GM12878 (cell line): ENCODE data around the gene PCDHGB2. TPM values are rescaled to one million over a fixed set of nuclear protein-coding genes. Genes with fewer than 3 reads are reported as not detected.
A peak's percentile ranks its signal among the peaks of the same experiment; 100 is the strongest.

Source experiments
- CBFB ChIP-seq: IDR thresholded peaks from 2 replicates; pipeline ENCODE4 v1.6.1; 2016; ENCODE audit warnings: antibody characterized with exemption, low read depth
- CBX3 ChIP-seq: fragments of 200-600 bp; sonication (generic); IDR thresholded peaks from 2 replicates; pipeline ENCODE4 v1.6.1; 2016; ENCODE audit warnings: low read depth, borderline replicate concordance
- CEBPB ChIP-seq, 2 experiments: fragments of 150-350 bp in 1 of 2; IDR thresholded peaks; 2 replicates each; pipeline ENCODE4 v1.6.1; 2012 to 2014; ENCODE audit warnings: low read depth in 2 of 2, low read length in 2 of 2, borderline replicate concordance in 1 of 2, inconsistent platforms in 1 of 2
- CHD2 ChIP-seq: IDR thresholded peaks from 2 replicates; pipeline ENCODE4 v1.6.1; 2011; ENCODE audit warnings: low read depth, low read length, improper control_type of control experiment, borderline replicate concordance
- CREM ChIP-seq: IDR thresholded peaks from 2 replicates; pipeline ENCODE4 v1.6.1; 2014; ENCODE audit warnings: antibody characterized with exemption, low read depth
- FOXM1 ChIP-seq: IDR thresholded peaks from 2 replicates; pipeline ENCODE4 v1.6.1; 2012; ENCODE audit warnings: low read depth, mild to moderate bottlenecking, inconsistent platforms, low read length, moderate library complexity
- GABPA ChIP-seq: IDR thresholded peaks from 2 replicates; pipeline ENCODE4 v1.6.1; 2014; ENCODE audit warnings: antibody characterized with exemption, low read depth, mild to moderate bottlenecking, inconsistent platforms
- LARP7 ChIP-seq: fragments of 450-650 bp; IDR thresholded peaks from 2 replicates; pipeline ENCODE4 v1.6.1; 2017; ENCODE audit warnings: mild to moderate bottlenecking
- MEF2B ChIP-seq: fragments of 450-650 bp; IDR thresholded peaks from 2 replicates; pipeline ENCODE4 v1.6.1; 2018; ENCODE audit warnings: mild to moderate bottlenecking, moderate library complexity; ENCODE audit not compliant: partially characterized antibody, poor library complexity, severe bottlenecking
- MYB ChIP-seq: fragments of 150-350 bp; IDR thresholded peaks from 2 replicates; pipeline ENCODE4 v1.6.1; 2014; ENCODE audit warnings: mild to moderate bottlenecking, low read depth, low read length, borderline replicate concordance
- NFXL1 ChIP-seq: fragments of 450-650 bp; IDR thresholded peaks from 2 replicates; pipeline ENCODE4 v1.6.1; 2017; ENCODE audit warnings: antibody characterized with exemption, mild to moderate bottlenecking, borderline replicate concordance
- POLR2AphosphoS5 ChIP-seq: IDR thresholded peaks from 2 replicates; pipeline ENCODE4 v1.6.1; 2011; ENCODE audit warnings: mild to moderate bottlenecking, low read length, inconsistent platforms
- RELA ChIP-seq: fragments of 450-650 bp; IDR thresholded peaks from 2 replicates; pipeline ENCODE4 v1.8.0; 2014; ENCODE audit warnings: borderline replicate concordance; ENCODE audit not compliant: partially characterized antibody
- SMAD5 ChIP-seq: IDR thresholded peaks from 2 replicates; pipeline ENCODE4 v1.6.1; 2016; ENCODE audit warnings: antibody characterized with exemption, low read depth
- SUPT20H ChIP-seq: IDR thresholded peaks from 2 replicates; pipeline ENCODE4 v1.6.1; 2011; ENCODE audit warnings: low read depth, mild to moderate bottlenecking, low read length, moderate library complexity, borderline replicate concordance; ENCODE audit not compliant: control insufficient read depth
- YBX1 ChIP-seq: fragments of 450-650 bp; IDR thresholded peaks from 2 replicates; pipeline ENCODE4 v1.6.1; 2016; ENCODE audit warnings: antibody characterized with exemption
- ZNF384 ChIP-seq: IDR thresholded peaks from 2 replicates; pipeline ENCODE4 v1.6.1; 2012; ENCODE audit warnings: low read depth, mild to moderate bottlenecking, low read length, improper control_type of control experiment, borderline replicate concordance
- polyA plus RNA-seq, 11 experiments: library from polyadenylated mRNA; depleted of rRNA in 4 of 11; unstranded in 6 of 11; stranded (reverse) in 5 of 11; fragments of >200 nt; fragmentation: Nextera tagmentation in 4 of 11; fragmentation: Illumina TruSeq in 1 of 11; extraction: Ambion mirVana in 4 of 11; extraction: Trizol in 1 of 11; gene quantifications; 1 replicate in 1 of 11; 2 replicates in 10 of 11; pipeline versions ENCODE4 v1.2.1 to v1.2.3, GENCODE V29; 2011 to 2016; ENCODE audit warnings: inconsistent platforms in 2 of 11, missing spikeins in 2 of 11, low read depth in 1 of 11
- total RNA-seq, 4 experiments: library from RNA; depleted of rRNA in 3 of 4; stranded (reverse); fragments of >200 nt in 3 of 4; fragmentation: Illumina TruSeq in 1 of 4; extraction: Trizol in 1 of 4; gene quantifications; 2 replicates each; pipeline versions ENCODE4 v1.2.1 to v1.2.3, GENCODE V29; 2013 to 2021
- TF ChIP-seq, protein P1 (sequence below): fragments of 450-650 bp; IDR thresholded peaks from 2 replicates; pipeline ENCODE4 v1.6.1; 2018; ENCODE audit warnings: mild to moderate bottlenecking, low read depth, moderate library complexity; ENCODE audit not compliant: partially characterized antibody
- TF ChIP-seq, protein P2 (sequence below): fragments of 450-650 bp; IDR thresholded peaks from 2 replicates; pipeline ENCODE4 v1.6.1; 2017; ENCODE audit warnings: mild to moderate bottlenecking, low read depth, inconsistent platforms; ENCODE audit not compliant: poor library complexity, severe bottlenecking
- TF ChIP-seq, protein P3 (sequence below): IDR thresholded peaks from 2 replicates; pipeline ENCODE4 v1.6.1; 2012; ENCODE audit warnings: low read depth, low read length, improper control_type of control experiment

PCDHGB2 gene
- total and polyA plus RNA-seq, 10 of the 15 experiments (the other 5 are each of a cell fraction or from before 2014, with no cell fraction given), result 0.06 to 0.38 (median 0.19) TPM; not detected in 2

DNA sequence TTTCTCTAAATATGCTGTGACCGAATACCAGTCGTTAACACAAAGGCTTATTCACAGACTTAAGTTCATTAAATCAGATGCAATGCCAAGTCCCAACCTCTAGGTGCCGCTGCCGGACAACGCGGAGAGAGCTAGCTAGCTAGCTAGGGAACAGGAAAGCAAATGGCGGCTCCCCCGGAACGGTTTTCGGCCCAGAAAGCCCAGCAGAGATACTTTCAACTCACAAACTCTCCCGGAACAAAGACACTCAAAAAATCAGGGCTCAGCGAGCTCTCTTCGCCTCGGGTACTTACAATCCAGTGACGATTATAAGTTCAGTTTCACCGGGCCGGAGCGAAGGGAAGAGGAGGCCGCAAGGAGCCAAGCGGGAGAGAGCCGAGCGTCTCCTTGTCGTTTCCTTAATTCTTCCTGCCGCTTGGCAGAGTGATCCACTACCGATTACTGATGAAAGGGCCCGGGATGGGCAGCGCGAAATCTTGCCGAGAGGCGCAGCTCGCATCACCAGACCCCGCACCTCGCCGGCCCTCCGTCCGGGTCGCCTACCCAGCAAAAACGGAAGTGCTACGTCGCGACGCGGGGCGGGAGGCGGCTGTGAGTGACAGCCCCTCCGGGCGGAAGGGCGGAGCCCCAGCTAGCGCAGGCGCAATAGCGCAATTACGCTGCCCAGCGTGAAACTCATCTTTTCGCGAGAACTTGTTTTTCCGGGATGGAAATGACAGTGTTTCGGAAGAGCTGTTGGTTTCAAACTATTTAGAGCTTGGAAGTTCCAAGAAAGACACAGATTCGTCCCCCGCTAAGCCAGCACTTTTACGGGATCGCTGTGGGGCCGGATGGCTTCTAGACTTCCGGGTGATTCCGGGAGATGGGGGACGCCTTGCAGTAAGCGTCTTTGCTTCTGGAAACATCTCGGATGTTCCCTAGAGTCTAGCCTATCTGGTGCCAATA is 39.3 kb upstream of the PCDHGB2 start, which contains the start of gene TAF7 (continued):
- no peak for TF ChIP-seq MEF2B
- TF ChIP-seq, protein P1, sequence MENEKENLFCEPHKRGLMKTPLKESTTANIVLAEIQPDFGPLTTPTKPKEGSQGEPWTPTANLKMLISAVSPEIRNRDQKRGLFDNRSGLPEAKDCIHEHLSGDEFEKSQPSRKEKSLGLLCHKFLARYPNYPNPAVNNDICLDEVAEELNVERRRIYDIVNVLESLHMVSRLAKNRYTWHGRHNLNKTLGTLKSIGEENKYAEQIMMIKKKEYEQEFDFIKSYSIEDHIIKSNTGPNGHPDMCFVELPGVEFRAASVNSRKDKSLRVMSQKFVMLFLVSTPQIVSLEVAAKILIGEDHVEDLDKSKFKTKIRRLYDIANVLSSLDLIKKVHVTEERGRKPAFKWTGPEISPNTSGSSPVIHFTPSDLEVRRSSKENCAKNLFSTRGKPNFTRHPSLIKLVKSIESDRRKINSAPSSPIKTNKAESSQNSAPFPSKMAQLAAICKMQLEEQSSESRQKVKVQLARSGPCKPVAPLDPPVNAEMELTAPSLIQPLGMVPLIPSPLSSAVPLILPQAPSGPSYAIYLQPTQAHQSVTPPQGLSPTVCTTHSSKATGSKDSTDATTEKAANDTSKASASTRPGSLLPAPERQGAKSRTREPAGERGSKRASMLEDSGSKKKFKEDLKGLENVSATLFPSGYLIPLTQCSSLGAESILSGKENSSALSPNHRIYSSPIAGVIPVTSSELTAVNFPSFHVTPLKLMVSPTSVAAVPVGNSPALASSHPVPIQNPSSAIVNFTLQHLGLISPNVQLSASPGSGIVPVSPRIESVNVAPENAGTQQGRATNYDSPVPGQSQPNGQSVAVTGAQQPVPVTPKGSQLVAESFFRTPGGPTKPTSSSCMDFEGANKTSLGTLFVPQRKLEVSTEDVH, result no peak
- 0 out of 2 replicates have a peak, but pooled peaks have one; percentile 11 for TF ChIP-seq FOXM1
- no peak for TF ChIP-seq CEBPB (IDR thresholded peaks at IDR 0.05; ENCODE audit: borderline replicate concordance in 1 of 2, low read depth in 2 of 2, low read length in 2 of 2)
- peak; percentile 81 for TF ChIP-seq CREM
- TF ChIP-seq LARP7, result 0 out of 2 replicates have a peak, but pooled peaks have one; percentile 41
- TF ChIP-seq YBX1, result no peak
- TF ChIP-seq RELA, result peak; percentile 36
- TF ChIP-seq MYB, result no peak
- TF ChIP-seq, protein P2, sequence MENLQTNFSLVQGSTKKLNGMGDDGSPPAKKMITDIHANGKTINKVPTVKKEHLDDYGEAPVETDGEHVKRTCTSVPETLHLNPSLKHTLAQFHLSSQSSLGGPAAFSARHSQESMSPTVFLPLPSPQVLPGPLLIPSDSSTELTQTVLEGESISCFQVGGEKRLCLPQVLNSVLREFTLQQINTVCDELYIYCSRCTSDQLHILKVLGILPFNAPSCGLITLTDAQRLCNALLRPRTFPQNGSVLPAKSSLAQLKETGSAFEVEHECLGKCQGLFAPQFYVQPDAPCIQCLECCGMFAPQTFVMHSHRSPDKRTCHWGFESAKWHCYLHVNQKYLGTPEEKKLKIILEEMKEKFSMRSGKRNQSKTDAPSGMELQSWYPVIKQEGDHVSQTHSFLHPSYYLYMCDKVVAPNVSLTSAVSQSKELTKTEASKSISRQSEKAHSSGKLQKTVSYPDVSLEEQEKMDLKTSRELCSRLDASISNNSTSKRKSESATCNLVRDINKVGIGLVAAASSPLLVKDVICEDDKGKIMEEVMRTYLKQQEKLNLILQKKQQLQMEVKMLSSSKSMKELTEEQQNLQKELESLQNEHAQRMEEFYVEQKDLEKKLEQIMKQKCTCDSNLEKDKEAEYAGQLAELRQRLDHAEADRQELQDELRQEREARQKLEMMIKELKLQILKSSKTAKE, result no peak
- peak; percentile 88 for TF ChIP-seq SMAD5
- peak; percentile 83 for TF ChIP-seq GABPA
- TF ChIP-seq NFXL1, result no peak
- TF ChIP-seq, protein P3, sequence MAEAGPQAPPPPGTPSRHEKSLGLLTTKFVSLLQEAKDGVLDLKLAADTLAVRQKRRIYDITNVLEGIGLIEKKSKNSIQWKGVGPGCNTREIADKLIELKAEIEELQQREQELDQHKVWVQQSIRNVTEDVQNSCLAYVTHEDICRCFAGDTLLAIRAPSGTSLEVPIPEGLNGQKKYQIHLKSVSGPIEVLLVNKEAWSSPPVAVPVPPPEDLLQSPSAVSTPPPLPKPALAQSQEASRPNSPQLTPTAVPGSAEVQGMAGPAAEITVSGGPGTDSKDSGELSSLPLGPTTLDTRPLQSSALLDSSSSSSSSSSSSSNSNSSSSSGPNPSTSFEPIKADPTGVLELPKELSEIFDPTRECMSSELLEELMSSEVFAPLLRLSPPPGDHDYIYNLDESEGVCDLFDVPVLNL, result no peak
- no peak for TF ChIP-seq SUPT20H
- TF ChIP-seq CHD2, result peak; percentile 93
- peak; percentile 74; the same call in 1 of the 2 replicates for TF ChIP-seq CBFB
- TF ChIP-seq POLR2AphosphoS5, result peak; percentile 98
- no peak for TF ChIP-seq ZNF384
- no peak for TF ChIP-seq CBX3
